Measurements from ENCODE around the gene NDFIP1.

The NDFIP1 gene

GRCh38 chr5:142095035-142095434 lies 13.5 kb upstream of the NDFIP1 start:
- DNase-seq: no peak

GRCh38 chr5:142095651-142096330 lies 12.8 kb upstream of the NDFIP1 start:
- DNase-seq: no peak

DNA sequence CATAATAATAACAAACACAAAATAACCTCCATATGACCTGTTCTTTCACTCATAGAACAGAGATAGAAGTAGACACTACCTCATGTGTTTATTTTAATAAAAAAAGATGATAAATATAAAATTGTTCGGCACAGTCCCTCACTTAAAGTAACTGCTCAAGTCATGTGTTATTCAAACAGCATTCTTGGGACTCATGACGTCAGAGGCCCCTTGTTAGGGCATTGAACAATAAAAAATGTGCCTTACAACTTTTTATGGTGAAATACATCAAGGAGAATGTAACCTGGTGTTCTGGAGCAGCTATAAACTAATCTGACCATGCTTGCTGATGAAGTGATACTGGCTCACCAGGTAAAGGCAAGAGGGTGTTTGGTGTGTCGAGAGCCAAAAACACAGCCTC lies 12.2 kb upstream of the NDFIP1 start:
- DNase-seq: no peak

- DNase-seq: no peak
Measured at GRCh38 chr5:142097681-142098080, 10.9 kb upstream of the NDFIP1 start.

- no peak for DNase-seq
Measured at GRCh38 chr5:142098275-142098674, 10.3 kb upstream of the NDFIP1 start.

- DNase-seq: no peak
Measured at GRCh38 chr5:142098931-142099330, 9.6 kb upstream of the NDFIP1 start.

- no peak for DNase-seq
Measured at GRCh38 chr5:142100307-142100706, 8.3 kb upstream of the NDFIP1 start.

DNA sequence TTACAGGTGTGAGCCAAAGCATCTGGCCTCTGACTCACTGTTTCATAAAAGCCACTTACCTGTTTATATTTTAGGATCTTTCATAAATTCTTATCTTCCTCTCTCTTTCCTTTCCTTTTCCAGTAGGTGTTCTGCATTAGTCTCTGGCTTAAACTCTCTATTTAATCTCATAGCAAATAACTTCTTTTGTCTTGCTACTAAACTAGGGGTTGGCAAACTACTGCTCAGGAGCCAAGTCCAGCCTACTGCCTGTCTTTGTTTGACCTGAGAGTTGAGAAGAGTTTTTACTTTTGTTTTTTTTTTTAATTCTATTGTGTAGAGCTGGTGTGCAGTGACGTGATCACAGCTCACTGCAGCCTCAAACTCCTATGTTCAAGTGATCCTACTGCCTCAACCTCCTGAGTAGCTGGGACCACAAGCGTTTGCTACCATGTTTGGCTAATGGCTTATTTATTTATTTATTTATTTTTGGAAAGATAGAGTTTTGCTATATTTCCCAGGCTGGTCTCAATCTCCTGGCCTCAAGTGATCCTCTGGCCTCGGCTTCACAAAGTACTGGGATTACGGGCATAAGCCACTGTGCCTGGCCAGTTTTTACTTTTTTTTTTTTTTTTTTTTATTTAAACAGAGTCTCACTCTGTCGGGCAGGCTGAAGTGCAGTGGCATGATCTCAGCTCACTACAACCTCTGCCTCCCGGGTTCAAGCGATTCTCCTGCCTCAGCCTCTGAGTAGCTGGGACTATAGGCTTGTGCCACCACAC lies 5.4 kb upstream of the NDFIP1 start:
- DNase-seq: no peak

DNA sequence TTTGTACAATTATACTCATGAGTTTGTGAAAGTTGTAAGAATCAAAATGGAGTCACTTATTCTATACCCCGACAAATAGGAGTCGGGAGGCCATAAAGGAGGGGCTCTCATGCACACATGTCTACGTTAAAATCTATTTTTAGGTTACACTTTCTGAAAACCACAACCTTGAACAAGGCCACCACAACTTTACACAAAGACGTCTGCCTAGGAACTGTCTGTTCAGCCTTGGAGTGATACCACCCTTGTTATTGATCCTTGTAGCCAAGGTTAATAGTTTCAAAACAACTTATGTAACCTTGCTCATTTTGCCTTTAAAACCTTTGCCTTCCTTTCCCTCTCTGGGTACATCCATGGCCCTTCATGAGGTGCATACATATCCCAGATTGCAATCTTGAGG lies 4.1 kb upstream of the NDFIP1 start:
- no peak for DNase-seq

GRCh38 chr5:142106061-142106460 lies 2.5 kb upstream of the NDFIP1 start:
- no peak for DNase-seq

DNA sequence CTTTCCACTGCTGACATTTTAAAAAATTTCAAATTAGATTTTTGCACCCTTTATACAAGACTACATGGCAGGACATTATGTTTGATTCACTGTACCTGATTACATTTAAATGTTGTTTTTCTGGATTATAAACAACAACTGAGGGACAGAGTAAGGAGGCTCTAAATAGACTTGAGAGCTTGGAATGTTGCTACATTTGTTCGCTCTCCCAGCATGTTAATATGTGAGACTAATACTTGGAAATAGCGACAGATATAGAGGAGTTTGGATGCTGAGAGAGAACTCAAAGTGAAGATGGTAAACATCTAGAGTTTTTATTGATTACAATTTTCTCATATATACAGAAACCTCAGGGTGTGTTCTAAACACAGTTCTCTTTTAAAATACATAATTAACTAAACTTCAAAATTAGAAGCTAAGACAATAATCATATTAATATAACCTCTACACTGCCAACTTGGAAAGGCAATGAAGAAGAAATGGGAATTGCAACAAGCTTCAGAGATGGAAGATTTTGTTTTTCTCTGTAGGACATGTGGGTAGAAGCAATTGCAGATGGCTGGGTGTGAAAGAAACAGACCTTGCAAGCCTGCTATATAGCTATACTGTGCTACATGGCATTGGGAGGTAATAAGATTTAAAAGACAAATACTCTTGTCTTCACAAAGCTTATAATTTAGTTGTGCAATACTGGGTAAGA lies 1.4 kb upstream of the NDFIP1 start:
- no peak for DNase-seq

DNA sequence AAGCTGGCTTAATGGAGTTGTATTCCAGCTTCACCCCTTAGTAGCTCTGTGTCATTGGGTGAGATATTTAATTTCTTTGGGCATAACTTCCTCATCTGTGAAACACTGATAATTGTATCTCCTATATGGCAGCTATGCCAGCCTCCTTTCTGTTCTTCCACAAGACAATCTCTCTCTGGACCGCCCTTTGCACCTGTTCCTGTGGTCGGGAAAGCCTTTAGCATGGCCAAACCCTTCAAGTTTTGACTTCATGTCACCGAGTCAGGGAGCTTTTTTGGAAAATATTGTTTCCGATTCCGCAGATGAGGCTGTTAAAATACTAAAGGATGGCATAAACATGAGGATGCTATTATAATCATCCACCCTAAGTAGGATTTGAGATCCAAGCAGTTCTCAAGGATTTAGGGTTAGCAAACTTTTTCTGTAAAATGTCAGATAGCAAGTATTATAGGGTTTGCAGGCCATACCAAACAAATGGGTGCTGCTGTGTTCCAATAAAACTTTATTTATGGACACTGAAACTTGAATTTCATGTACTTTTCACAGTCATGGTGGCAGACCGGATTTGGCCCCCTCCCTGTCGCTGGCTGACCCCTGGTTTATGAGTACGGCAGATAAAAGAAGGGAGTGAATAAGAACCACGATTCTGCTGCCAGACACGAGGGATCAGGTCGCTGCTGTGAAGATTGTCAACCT lies 695 bp upstream of the NDFIP1 start:
- DNase-seq: no peak

DNA sequence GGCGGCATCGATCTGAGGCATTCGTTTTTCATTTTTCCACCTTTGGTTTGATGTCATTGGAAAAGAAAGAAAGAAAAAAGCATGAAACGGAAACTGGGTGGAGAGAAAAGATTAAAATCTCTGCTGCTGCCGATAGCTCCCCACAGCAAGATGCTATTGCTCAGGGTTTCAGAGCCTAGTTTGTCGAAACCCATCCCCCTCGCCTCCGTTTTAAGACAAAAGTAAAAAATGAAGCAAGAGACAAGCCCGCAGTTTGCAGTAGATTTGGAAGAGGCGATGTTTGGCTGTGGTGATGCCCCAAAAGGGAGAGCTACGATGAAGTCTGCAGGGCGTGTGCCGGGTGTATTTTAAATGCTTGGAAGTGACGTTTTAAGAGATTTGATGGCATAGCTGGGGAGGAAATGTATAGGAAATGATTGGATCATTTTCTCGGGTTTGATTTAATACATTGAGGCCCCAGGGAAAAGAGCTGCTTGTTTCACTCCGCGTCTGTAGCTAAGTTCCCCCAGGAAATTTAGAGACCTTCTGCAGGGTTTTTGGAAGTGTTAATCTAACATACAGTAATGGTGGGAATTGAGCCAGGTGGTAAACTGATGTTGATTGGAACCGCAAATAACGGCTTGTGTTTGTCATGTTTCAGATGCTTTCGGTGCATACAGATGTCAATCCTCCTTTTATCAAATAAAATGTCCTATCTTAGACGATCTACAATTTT lies 909 bp downstream of the NDFIP1 start:
- DNase-seq: no peak

DNA sequence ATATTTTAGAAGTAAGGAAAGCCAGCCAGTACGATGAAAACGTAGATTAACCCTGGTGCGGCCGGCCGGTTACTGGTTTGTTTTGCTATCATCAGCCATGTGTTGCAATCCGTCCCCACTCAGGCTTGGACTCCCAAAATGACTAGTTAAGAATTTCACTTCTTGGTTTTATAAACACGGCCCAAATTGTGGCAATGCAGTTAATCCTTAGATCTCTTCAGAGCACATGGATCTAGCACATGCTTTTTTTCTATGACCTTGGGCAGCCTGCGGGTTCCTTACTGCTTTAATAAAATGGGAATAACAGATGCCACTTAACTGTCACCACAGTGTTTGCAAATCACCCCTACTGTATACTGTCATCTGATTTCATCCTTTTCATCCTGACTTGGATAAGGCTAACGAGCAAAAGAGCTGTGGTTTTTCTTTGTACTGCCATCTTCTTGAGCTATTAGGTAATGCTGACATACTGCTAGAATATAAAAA lies 1.5 kb downstream of the NDFIP1 start:
- DNase-seq: no peak

DNA sequence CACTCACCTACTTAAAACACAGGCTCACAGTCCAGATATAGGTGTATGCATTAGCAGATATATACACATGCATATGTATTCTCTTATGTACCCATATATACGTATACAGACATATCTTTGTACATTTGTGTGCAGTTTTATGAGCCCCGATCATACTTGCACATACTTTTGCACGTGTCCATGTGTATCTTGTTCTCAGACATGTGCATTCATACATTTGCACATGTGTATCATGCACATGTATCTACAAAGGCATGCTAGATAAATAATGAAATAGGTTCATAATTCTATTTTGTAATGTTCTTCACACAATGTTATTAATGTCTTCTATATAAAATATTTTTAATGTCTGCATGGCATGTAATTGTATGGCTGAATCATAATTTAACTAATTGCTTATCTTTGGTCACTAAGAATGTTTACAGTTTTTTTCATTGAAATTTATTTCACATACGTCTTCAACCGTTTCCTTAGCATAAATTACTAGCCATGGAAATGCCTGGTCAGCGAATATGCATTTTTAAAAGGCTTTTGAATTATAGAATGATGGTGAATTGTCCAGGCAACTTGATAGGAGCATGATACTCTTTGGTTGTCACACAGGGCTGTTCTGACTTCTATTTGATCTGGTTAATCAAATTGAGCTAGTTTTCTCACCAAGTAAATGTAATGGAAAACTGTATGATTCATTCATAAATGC lies 2.6 kb downstream of the NDFIP1 start:
- no peak for DNase-seq

- DNase-seq: no peak
Measured at GRCh38 chr5:142114687-142115086, 6.1 kb downstream of the NDFIP1 start.

GRCh38 chr5:142115937-142116614 lies 7.5 kb downstream of the NDFIP1 start:
- no peak for DNase-seq

DNA sequence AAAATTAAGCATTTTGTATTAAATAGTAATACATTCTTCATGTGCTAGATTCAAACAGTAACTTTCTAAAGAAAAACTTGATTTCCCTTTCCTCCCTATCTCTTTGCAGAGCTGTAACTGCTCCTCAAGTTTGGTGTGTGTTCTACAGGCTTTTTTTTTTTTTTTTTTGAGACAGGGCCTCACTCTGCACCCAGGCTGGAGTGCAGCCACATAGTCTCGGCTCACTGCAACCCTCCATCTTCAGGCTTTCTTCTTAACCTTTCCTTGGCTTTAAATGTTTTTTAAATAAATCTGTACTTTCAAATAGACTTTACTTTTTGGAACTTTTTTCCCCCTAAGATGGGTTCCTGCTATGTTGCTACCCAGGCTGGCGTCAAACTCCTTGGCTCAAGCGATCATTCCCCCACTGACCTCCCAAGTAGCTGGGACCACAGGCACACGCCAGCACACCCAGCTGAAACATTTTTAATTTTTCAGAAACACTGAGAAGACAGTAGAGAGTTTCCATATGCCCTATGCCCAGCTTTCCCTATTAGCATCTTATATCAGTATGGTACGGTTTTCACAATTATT lies 9.1 kb downstream of the NDFIP1 start:
- DNase-seq: no peak

- DNase-seq: no peak
Measured at GRCh38 chr5:142118155-142118686, 9.6 kb downstream of the NDFIP1 start.

DNA sequence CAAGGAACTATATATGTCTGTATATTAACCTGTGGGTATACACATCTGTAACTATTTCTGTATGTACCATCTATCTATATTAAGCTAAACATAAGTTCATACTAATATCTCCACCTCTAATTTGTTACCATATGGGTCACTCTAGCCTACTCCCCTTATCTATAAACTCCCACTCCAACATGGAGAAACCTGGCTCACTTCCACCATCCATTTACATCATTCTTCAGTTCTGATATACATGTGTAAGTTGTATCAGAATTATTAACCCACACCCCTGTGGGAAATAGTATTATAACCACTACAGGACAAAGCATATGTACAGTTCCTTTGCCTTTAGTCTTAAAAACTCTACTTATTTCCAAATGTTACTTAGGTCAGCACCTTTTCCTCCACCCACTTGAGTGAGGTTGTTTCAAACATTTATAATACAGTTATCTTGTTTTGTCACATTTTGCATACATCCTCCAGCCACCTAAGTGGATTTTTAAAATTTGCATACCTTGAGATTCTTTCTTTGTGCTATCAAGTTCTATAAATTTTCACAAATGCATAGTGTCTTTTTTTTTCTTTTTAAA lies 10.6 kb downstream of the NDFIP1 start:
- DNase-seq: no peak
